Chondrocyte (in vitro differentiated cells): ENCODE data around the gene ACACA. TPM values are rescaled to one million over a fixed set of nuclear protein-coding genes. Genes with fewer than 3 reads are reported as not detected.

Experiments used
- DNase-seq: peaks from one replicate; pipeline ENCODE4 v3.0.0; 2021; ENCODE audit warnings: mixed read lengths, low spot score
- H3K27ac Mint-ChIP-seq: one replicate; pipeline ENCODE4 v1.8.0; 2021; ENCODE audit warnings: mild to moderate bottlenecking, moderate library complexity, mixed read lengths; ENCODE audit not compliant: unreplicated experiment
- H3K27me3 Mint-ChIP-seq: 2 replicates; pipeline ENCODE4 v1.8.0; 2021; ENCODE audit warnings: low read depth, mixed read lengths
- H3K36me3 Mint-ChIP-seq: 2 replicates; pipeline ENCODE4 v1.8.0; 2021; ENCODE audit warnings: low read depth, mixed read lengths
- H3K4me1 Mint-ChIP-seq: 2 replicates; pipeline ENCODE4 v1.8.0; 2021; ENCODE audit warnings: low read depth, mild to moderate bottlenecking, mixed read lengths
- H3K4me3 Mint-ChIP-seq: one replicate; pipeline ENCODE4 v1.8.0; 2021; ENCODE audit warnings: mild to moderate bottlenecking, moderate library complexity, mixed read lengths; ENCODE audit not compliant: unreplicated experiment
- H3K9me3 Mint-ChIP-seq: 2 replicates; pipeline ENCODE4 v1.8.0; 2021; ENCODE audit warnings: low read depth, mixed read lengths
- CTCF ChIP-seq: fragments of 200-600 bp; sonication (generic); IDR thresholded peaks from 2 replicates; pipeline ENCODE4 v1.5.0; 2021; ENCODE audit warnings: antibody characterized with exemption, mild to moderate bottlenecking, moderate library complexity
- total RNA-seq: library from RNA; stranded (reverse); gene quantifications from 3 replicates; pipeline ENCODE4 v1.2.1, GENCODE V29; 2021

Gene ACACA
- total RNA-seq, 1 donor from 2014 or later, result 77.1 TPM

GRCh38 chr17:37327341-37328090 is 79.1 kb downstream of the ACACA start:
- Mint-ChIP-seq H3K27me3 (no peaks in the 10 kb centered on the region), H3K9me3 (no peaks in the 10 kb centered on the region), H3K27ac (peak overlapping the region; percentile 79), H3K36me3 (peaks cover 9% of the 10 kb centered on the region), H3K4me3 (no peak overlapping the region), H3K4me1 (peaks cover 10% of the 10 kb centered on the region)
- no peak for TF ChIP-seq CTCF
- DNase-seq, result no peak

GRCh38 chr17:37322826-37323561 is 83.6 kb downstream of the ACACA start:
- no peaks in the 10 kb centered on the region for H3K36me3 Mint-ChIP-seq
- H3K4me1 Mint-ChIP-seq, result peaks cover 12% of the 10 kb centered on the region
- DNase-seq, result no peak
- no peak overlapping the region for H3K4me3 Mint-ChIP-seq
- no peak overlapping the region for H3K27ac Mint-ChIP-seq
- no peaks in the 10 kb centered on the region for H3K27me3 Mint-ChIP-seq
- no peak for TF ChIP-seq CTCF
- no peaks in the 10 kb centered on the region for H3K9me3 Mint-ChIP-seq

- no peak for TF ChIP-seq CTCF
- Mint-ChIP-seq H3K4me3 (no peak overlapping the region), H3K4me1 (peaks cover 3% of the 10 kb centered on the region), H3K36me3 (no peaks in the 10 kb centered on the region), H3K9me3 (no peaks in the 10 kb centered on the region), H3K27ac (no peak overlapping the region), H3K27me3 (no peaks in the 10 kb centered on the region)
- no peak for DNase-seq
These were observed 84.5 kb downstream of the ACACA start for GRCh38 chr17:37322106-37322505.

GRCh38 chr17:37318931-37319594 is 87.6 kb downstream of the ACACA start:
- peaks cover 3% of the 10 kb centered on the region for H3K4me1 Mint-ChIP-seq
- H3K27ac Mint-ChIP-seq, result no peak overlapping the region
- peaks cover 6% of the 10 kb centered on the region for H3K36me3 Mint-ChIP-seq
- H3K27me3 Mint-ChIP-seq, result no peaks in the 10 kb centered on the region
- H3K9me3 Mint-ChIP-seq, result no peaks in the 10 kb centered on the region
- no peak for DNase-seq
- no peak for TF ChIP-seq CTCF
- no peak overlapping the region for H3K4me3 Mint-ChIP-seq

GRCh38 chr17:37317867-37318266 is 88.8 kb downstream of the ACACA start:
- H3K4me3 Mint-ChIP-seq, result no peak overlapping the region
- H3K4me1 Mint-ChIP-seq, result peaks cover 3% of the 10 kb centered on the region
- no peak overlapping the region for H3K27ac Mint-ChIP-seq
- no peaks in the 10 kb centered on the region for H3K9me3 Mint-ChIP-seq
- no peak for DNase-seq
- no peak for TF ChIP-seq CTCF
- H3K27me3 Mint-ChIP-seq, result no peaks in the 10 kb centered on the region
- peaks cover 6% of the 10 kb centered on the region for H3K36me3 Mint-ChIP-seq
